ENCODE data around the gene FKBP7. TPM values are rescaled to one million over a fixed set of nuclear protein-coding genes. Genes with fewer than 3 reads are reported as not detected.
"Not testable (repeated sequence)": the region's sequence is repeated elsewhere in the genome, so short reads cannot be mapped to it uniquely, and the experiment has no call there.

The FKBP7 gene
- total RNA-seq, 1 donor from 2014 or later, result 21.2 TPM

DNA sequence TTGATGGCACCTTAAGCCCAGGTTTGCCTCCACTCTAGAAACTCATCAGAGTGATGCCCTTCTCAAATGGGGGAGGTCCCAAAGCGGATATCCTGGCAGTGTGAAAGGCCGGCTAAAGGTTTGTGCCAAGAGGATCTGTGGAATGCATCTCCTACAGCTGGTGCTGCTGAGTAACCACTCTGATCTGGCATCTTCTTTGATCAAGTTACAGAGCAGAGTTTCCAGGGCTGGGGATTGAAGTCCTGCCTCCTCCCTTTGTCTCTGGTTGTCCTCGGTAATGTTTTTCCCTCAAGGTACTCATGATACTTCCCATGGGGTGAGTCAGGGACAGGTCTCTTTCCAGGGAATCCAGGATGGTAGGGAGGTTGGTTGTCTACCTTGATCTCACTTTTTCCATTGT lies 52.0 kb downstream of the FKBP7 start:
- TF ChIP-seq, protein P1, sequence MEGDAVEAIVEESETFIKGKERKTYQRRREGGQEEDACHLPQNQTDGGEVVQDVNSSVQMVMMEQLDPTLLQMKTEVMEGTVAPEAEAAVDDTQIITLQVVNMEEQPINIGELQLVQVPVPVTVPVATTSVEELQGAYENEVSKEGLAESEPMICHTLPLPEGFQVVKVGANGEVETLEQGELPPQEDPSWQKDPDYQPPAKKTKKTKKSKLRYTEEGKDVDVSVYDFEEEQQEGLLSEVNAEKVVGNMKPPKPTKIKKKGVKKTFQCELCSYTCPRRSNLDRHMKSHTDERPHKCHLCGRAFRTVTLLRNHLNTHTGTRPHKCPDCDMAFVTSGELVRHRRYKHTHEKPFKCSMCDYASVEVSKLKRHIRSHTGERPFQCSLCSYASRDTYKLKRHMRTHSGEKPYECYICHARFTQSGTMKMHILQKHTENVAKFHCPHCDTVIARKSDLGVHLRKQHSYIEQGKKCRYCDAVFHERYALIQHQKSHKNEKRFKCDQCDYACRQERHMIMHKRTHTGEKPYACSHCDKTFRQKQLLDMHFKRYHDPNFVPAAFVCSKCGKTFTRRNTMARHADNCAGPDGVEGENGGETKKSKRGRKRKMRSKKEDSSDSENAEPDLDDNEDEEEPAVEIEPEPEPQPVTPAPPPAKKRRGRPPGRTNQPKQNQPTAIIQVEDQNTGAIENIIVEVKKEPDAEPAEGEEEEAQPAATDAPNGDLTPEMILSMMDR (IDR thresholded peaks at IDR 0.05; ENCODE audit: partially characterized antibody, unreplicated experiment), result no peak
- H3K9me3 Mint-ChIP-seq (ENCODE audit: unreplicated experiment), result peaks cover 7% of the 10 kb centered on the region
- H3K27ac Mint-ChIP-seq (ENCODE audit: unreplicated experiment), result no peak overlapping the region
- no peak for DNase-seq
- H3K4me3 Mint-ChIP-seq (ENCODE audit: unreplicated experiment), result no peak overlapping the region
- H3K4me1 Mint-ChIP-seq (ENCODE audit: low read depth, unreplicated experiment), result no peaks in the 10 kb centered on the region
- H3K27me3 Mint-ChIP-seq (ENCODE audit: unreplicated experiment), result no peaks in the 10 kb centered on the region
- peaks cover 30% of the 10 kb centered on the region for H3K36me3 Mint-ChIP-seq (ENCODE audit: unreplicated experiment)

DNA sequence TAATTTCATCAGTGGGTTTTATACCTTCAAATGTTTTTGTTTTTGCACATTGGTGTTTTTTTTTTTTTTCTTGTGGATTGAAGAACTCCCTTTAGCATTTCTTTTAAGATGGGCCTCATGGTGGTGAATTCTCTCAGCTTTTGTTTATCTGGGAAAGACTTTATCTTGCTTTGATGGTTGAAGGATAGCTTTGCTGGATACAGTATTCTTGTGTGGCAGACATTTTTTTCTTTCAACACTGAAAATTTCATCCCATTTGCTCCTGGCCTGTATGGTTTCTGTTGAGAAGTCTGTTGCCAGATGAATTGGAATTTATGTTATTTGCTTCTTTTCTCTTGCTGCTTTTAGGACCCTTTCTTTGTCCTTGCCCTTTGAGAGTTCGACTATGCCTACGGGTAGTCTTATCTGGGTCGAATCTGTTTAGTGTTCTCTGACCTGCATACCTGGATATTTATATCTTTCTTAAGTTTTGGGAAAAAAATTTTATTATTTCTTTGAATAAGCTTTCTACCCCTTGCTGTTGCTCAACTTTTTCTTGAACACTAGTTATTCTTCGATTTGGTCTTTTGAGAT lies 53.1 kb downstream of the FKBP7 start:
- no peak for DNase-seq
- Mint-ChIP-seq H3K27ac (ENCODE audit: unreplicated experiment) (no peak overlapping the region), H3K4me1 (ENCODE audit: low read depth, unreplicated experiment) (no peaks in the 10 kb centered on the region), H3K4me3 (ENCODE audit: unreplicated experiment) (no peak overlapping the region), H3K9me3 (ENCODE audit: unreplicated experiment) (peaks cover 7% of the 10 kb centered on the region), H3K27me3 (ENCODE audit: unreplicated experiment) (no peaks in the 10 kb centered on the region), H3K36me3 (ENCODE audit: unreplicated experiment) (peaks cover 30% of the 10 kb centered on the region)
- TF ChIP-seq, protein P1 (IDR thresholded peaks at IDR 0.05; ENCODE audit: partially characterized antibody, unreplicated experiment), result no peak

DNA sequence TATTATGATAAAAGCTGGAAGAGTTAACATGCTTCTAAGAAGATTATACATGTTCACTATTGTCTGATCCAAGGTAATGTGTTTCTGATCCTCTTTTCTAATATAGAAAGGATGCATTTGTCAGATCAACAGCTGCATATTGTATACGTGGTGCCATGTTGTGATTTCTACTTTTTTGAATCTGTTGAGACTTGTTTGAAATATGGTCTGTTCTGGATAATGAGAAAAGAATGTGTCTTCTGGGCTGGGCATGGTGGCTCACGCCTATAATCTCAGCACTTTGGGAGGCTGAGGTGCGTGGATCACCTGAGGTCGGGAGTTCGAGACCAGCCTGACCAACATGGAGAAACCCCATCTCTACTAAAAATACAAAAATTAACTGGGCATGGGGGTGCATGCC lies 54.7 kb downstream of the FKBP7 start:
- H3K9me3 Mint-ChIP-seq (ENCODE audit: unreplicated experiment); H3K4me1 Mint-ChIP-seq (ENCODE audit: low read depth, unreplicated experiment); H3K4me3 Mint-ChIP-seq (ENCODE audit: unreplicated experiment); H3K27ac Mint-ChIP-seq (ENCODE audit: unreplicated experiment); DNase-seq; H3K27me3 Mint-ChIP-seq (ENCODE audit: unreplicated experiment): not testable (repeated sequence)
- H3K36me3 Mint-ChIP-seq (ENCODE audit: unreplicated experiment), result peaks cover 25% of the 10 kb centered on the region

DNA sequence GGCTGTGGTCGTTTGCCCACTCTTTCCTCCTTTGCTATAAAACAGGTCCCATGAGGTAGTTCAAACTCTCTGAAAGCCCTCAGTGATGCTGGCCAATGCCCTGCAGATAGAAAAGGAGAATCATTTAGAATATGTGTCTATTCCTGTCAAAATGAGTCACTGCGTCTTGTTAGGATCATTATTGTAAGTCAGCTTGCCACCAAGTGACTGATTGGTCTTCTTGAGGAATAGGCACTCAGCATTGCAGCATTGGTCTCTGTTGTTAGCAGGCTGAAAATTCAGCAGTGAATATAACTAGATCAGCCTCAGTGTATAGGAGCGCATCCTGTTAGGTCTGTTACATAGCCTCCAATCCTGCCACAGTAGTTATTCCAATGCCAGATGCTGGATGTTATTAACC lies 56.3 kb downstream of the FKBP7 start:
- DNase-seq, result no peak
- no peak overlapping the region for H3K27ac Mint-ChIP-seq (ENCODE audit: unreplicated experiment)
- peaks cover 23% of the 10 kb centered on the region for H3K36me3 Mint-ChIP-seq (ENCODE audit: unreplicated experiment)
- no peak overlapping the region for H3K4me3 Mint-ChIP-seq (ENCODE audit: unreplicated experiment)
- TF ChIP-seq, protein P1 (IDR thresholded peaks at IDR 0.05; ENCODE audit: partially characterized antibody, unreplicated experiment), result no peak
- peaks cover 7% of the 10 kb centered on the region for H3K9me3 Mint-ChIP-seq (ENCODE audit: unreplicated experiment)
- H3K27me3 Mint-ChIP-seq (ENCODE audit: unreplicated experiment), result no peaks in the 10 kb centered on the region
- no peaks in the 10 kb centered on the region for H3K4me1 Mint-ChIP-seq (ENCODE audit: low read depth, unreplicated experiment)

DNA sequence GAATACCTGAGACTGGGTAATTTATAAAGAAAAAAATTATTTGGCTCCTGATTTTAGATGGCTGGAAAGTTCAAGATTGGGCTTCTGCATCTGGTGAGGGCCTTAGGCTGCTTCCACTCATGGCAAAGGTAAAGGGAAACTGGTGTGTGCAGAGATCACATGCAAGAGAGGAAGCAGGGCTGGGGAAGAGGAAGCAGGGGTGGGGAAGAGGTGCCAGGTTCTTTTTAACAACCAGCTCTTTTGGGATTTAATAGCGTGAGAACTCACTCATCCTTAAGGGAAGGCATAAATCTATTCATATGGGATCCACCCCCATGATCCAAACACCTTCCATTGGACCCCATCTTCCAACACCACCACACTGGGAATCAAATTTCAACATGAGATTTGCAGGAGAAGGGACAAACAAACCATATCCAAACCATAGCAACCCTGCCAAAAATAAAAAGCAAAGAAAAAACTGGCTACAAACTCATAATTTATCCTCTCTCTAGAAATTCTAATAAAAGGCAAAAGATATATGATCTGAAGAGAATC lies 57.9 kb downstream of the FKBP7 start:
- no peak overlapping the region for H3K4me3 Mint-ChIP-seq (ENCODE audit: unreplicated experiment)
- H3K27ac Mint-ChIP-seq (ENCODE audit: unreplicated experiment), result no peak overlapping the region
- H3K36me3 Mint-ChIP-seq (ENCODE audit: unreplicated experiment), result peaks cover 14% of the 10 kb centered on the region
- H3K27me3 Mint-ChIP-seq (ENCODE audit: unreplicated experiment), result no peaks in the 10 kb centered on the region
- H3K4me1 Mint-ChIP-seq (ENCODE audit: low read depth, unreplicated experiment), result no peaks in the 10 kb centered on the region
- H3K9me3 Mint-ChIP-seq (ENCODE audit: unreplicated experiment), result peaks cover 6% of the 10 kb centered on the region
- TF ChIP-seq, protein P1 (IDR thresholded peaks at IDR 0.05; ENCODE audit: partially characterized antibody, unreplicated experiment), result no peak
- no peak for DNase-seq
